GM12873 (cell line): ENCODE data around the gene PNLIP.

Experiments used
- CTCF ChIP-seq: IDR thresholded peaks from 2 replicates; pipeline ENCODE4 v1.5.1; 2012; ENCODE audit warnings: low read depth, mild to moderate bottlenecking, moderate library complexity, low read length, control low read depth; ENCODE audit not compliant: insufficient read depth; ENCODE audit errors: missing control alignments

The PNLIP gene

GRCh38 chr10:116548301-116548700 lies 2.6 kb downstream of the PNLIP start:
- no peak for TF ChIP-seq CTCF

- TF ChIP-seq CTCF: no peak
Observed at GRCh38 chr10:116553378-116553980, 7.7 kb downstream of the PNLIP start.

GRCh38 chr10:116554628-116555027 lies 8.9 kb downstream of the PNLIP start:
- no peak for TF ChIP-seq CTCF

DNA sequence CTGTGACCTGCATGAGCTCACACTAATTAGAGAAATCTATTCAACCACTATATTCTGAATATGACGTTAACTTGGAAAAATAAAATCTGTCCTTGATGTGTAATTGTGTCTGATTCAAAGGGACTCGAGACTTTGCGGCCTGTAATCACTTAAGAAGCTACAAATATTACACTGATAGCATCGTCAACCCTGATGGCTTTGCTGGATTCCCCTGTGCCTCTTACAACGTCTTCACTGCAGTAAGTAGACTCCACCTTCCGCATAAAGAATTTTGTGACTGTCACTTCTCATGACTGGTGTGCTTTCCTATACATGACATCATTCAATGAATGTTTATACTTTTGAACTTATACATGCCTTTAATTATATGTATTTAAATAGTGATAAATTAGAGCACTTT lies 10.1 kb downstream of the PNLIP start:
- no peak for TF ChIP-seq CTCF

DNA sequence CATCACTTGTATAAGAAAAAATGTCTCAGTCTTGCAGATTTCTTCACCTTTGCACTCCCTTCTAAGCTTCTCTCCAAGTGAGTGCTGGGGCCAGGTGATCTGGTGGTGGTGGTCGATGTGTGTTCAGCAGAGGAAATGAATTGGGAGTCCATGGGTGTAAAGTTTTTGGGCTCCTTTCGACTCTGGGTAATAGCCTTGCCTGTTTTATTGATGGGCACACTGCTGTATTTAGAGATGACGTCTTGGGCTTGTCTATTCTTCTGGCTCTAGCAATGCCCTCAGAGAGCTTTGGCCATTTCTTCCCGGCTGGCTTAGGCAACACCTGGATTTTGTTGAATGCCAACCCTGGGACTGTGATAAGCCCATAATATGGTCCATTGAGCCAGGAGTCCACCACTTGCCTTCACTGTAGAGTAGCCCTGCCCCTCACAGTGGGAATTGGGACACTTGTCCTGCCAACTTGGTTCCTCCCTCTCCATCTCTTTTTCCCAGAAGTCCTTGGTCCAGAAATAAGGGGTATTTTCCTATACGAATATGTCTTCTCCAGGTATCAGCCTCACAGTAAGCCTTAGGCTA lies 11.7 kb downstream of the PNLIP start:
- no peak for TF ChIP-seq CTCF

DNA sequence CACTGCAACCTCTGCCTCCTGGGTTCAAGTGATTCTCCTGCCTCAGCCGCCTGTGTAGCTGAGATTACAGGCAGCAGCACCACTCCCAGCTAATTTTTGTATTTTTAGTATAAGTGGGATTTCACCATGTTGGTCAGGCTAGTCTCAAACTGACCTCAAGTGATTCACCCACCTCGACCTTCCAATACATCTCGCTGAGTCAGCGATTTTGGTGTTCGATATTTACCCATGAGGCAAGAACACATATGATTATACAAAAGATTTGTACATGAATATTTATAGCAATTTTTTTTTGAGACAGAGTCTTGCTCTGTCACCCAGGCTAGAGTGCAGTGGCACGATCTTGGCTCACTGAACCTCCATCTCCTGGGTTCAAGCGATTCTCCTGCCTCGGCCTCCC lies 19.8 kb downstream of the PNLIP start:
- TF ChIP-seq CTCF: no peak

- no peak for TF ChIP-seq CTCF
Observed at GRCh38 chr10:116566932-116567331, 21.2 kb downstream of the PNLIP start.
